Testis (tissue), 3 donors: ENCODE measurements around the gene PLCD4. TPM values are rescaled to one million over a fixed set of nuclear protein-coding genes. Genes with fewer than 3 reads are reported as not detected.
A peak's percentile ranks its signal among the peaks of the same experiment; 100 is the strongest.

Experiments
- DNase-seq: peaks from one replicate; pipeline ENCODE4 v3.0.0-alpha.2; 2019
- H3K27ac ChIP-seq, 2 donors: fragments of 200-600 bp; sonication (generic); one replicate each; pipeline ENCODE4 v1.5.1; 2019
- H3K27me3 ChIP-seq: fragments of 200-600 bp; sonication (generic); one replicate; pipeline ENCODE4 v1.5.1; 2019
- H3K36me3 ChIP-seq: fragments of 200-600 bp; sonication (generic); one replicate; pipeline ENCODE4 v1.5.1; 2017; ENCODE audit warnings: low read depth; ENCODE audit errors: missing control alignments
- H3K4me1 ChIP-seq: fragments of 200-600 bp; sonication (generic); one replicate; pipeline ENCODE4 v1.5.1; 2019
- H3K4me3 ChIP-seq, 2 donors: fragments of 200-600 bp; sonication (generic); one replicate each; pipeline ENCODE4 v1.5.1; 2017 to 2019
- H3K9me3 ChIP-seq: fragments of 200-600 bp; sonication (generic); one replicate; pipeline ENCODE4 v1.5.1; 2017
- CTCF ChIP-seq, 3 experiments: fragments of 450-650 bp in 2 of 3; fragments of 200-600 bp in 1 of 3; sonication (generic) in 1 of 3; IDR thresholded peaks; one replicate each; pipeline ENCODE4 v1.5.1; 2016 to 2019; ENCODE audit warnings: antibody characterized with exemption in 3 of 3, mild to moderate bottlenecking in 2 of 3, moderate library complexity in 1 of 3
- POLR2A ChIP-seq: fragments of 450-650 bp; IDR thresholded peaks from one replicate; pipeline ENCODE4 v1.6.1; 2017; ENCODE audit warnings: antibody characterized with exemption, mild to moderate bottlenecking, moderate library complexity
- WGBS, 2 donors: methylation state at CpG; one replicate each; pipeline ENCODE4 v1.1.5; 2018; 5-methylcytosine and 5-hydroxymethylcytosine counted together
- intact Hi-C: fragments of 100-400 bp; cut with DNase I; formaldehyde crosslinking; loops from one replicate; pipeline ENCODE4 v1.15.1; 2023; ENCODE audit warnings: low total_unique reads
- polyA plus RNA-seq: library from polyadenylated mRNA; stranded (reverse); fragments of 350-450 nt; fragmentation: Illumina TruSeq; extraction: RNeasy Lipid Tissue Mini Kit (QIAGEN cat#74804); gene quantifications from one replicate; pipeline ENCODE4 v1.2.3, GENCODE V29; 2014; ENCODE audit warnings: low read depth, low replicate concordance; ENCODE audit not compliant: insufficient read depth
- total RNA-seq, 2 donors: library from RNA; depleted of rRNA; stranded (reverse); fragments of >200 nt; gene quantifications; one replicate each; pipeline ENCODE4 v1.2.3, GENCODE V29; 2016

The PLCD4 gene
- total and polyA plus RNA-seq, 3 donors from 2014 or later, result 8.2 to 13.9 (median 9.0) TPM

DNA sequence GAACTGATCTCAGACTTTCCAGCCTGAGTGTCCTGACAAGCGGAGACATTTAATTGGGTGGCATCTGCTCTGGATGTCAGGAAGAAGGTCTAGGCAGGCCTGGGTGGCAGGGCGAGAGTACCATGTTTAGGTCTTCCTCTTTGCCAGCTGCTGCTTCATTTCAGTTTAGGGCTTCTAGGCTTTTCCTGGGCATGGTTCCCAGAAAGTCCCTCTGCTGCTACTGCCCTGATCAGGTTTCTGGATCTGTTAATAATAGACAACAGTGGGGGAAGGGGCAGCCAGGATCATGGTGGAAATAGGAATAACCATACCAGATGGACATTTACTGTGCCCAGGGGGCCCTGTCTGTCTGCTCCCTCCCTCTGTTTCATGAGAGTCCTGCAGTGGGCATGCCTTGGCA, 2.3 kb upstream of the PLCD4 start:
- H3K4me1 ChIP-seq, result no peaks in the 10 kb centered on the region
- H3K4me3 ChIP-seq, result no peak overlapping the region
- intact Hi-C loops, result no loop called here
- no peaks in the 10 kb centered on the region for H3K36me3 ChIP-seq
- no peak for TF ChIP-seq CTCF (IDR thresholded peaks at IDR 0.05)
- no peak for TF ChIP-seq POLR2A
- H3K27me3 ChIP-seq, result no peaks in the 10 kb centered on the region
- 88 to 95% methylated on average over 2 of the region's 2 CpGs for WGBS, 2 donors
- H3K9me3 ChIP-seq, result no peaks in the 10 kb centered on the region
- peak; percentile 18 for DNase-seq
- H3K27ac ChIP-seq, result no peak overlapping the region

GRCh38 chr2:218615868-218616315, 8.2 kb downstream of the PLCD4 start:
- Histone ChIP-seq H3K36me3 (no peaks in the 10 kb centered on the region), H3K4me3 (no peak overlapping the region), H3K4me1 (no peaks in the 10 kb centered on the region), H3K27me3 (no peaks in the 10 kb centered on the region), H3K9me3 (no peaks in the 10 kb centered on the region), H3K27ac (no peak overlapping the region)
- TF ChIP-seq POLR2A (no peak), CTCF (IDR thresholded peaks at IDR 0.05) (no peak)
- intact Hi-C loops, result no loop called here
- DNase-seq, result no peak
- WGBS, 2 donors, result 84 to 85% methylated on average over 6 of the region's 6 CpGs

DNA sequence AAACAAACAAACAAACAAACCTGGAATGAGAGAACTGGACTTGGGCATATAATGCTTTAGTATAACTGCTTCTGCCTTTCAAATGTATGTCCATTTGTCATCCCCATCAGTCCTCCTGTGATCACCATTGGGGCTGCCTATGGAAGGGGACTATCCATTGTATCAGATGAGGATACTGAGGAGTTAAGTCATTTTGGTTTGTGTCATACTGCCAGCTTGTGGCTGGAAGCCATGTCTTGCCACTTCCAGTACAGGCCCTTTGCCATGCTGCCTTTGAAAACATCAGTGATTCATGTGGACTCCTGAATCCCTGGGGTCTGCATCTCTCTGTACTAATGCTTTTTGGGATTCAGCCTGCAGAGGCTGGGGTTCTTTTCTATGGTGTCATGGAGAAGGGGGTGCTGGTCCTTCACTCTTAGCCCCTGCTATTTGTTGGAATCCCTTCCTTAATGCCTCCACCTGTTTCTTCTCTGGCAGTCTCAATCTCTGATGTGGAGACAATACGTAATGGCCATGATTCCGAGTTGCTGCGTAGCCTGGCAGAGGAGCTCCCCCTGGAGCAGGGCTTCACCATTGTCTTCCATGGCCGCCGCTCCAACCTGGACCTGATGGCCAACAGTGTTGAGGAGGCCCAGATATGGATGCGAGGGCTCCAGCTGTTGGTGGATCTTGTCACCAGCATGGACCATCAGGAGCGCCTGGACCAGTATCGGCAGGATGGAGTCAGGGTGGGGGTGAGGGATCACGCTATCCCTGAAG, 10.6 kb downstream of the PLCD4 start:
- Histone ChIP-seq H3K4me3 (no peak overlapping the region), H3K27me3 (no peaks in the 10 kb centered on the region), H3K36me3 (no peaks in the 10 kb centered on the region), H3K4me1 (no peaks in the 10 kb centered on the region), H3K27ac (no peak overlapping the region), H3K9me3 (no peaks in the 10 kb centered on the region)
- TF ChIP-seq POLR2A (no peak), CTCF (IDR thresholded peaks at IDR 0.05) (no peak)
- DNase-seq, result no peak
- intact Hi-C loops, result no loop called here
- WGBS, 2 donors, result 81 to 94% methylated on average over 6 to 9 of the region's 9 CpGs

DNA sequence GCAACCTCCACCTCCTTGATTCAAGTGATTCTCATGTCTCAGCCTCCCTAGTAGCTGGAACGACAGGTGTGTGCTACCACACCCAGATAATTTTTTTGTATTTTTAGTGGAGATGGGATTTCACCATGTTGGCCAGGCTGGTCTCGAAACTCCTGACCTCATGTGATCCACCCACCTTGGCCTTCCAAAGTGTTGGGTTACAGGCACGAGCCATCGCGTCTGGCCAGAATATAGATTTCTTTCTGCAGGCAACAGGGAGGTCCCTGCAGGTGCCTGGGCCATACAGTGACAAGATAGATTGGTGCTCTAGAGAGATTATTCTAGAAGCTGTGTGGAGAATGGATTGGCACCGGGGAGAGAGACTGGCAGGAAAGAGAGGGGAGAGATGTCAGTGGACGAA, 13.3 kb downstream of the PLCD4 start:
- WGBS, 2 donors, result 74 to 79% methylated on average over 7 of the region's 7 CpGs
- Histone ChIP-seq H3K36me3 (no peaks in the 10 kb centered on the region), H3K4me1 (no peaks in the 10 kb centered on the region), H3K4me3 (no peak overlapping the region), H3K27ac (no peak overlapping the region), H3K27me3 (no peaks in the 10 kb centered on the region), H3K9me3 (no peaks in the 10 kb centered on the region)
- intact Hi-C loops, result no loop called here
- DNase-seq, result no peak
- TF ChIP-seq CTCF (IDR thresholded peaks at IDR 0.05) (no peak), POLR2A (no peak)
